ENCODE data around the gene RBSN. TPM values are rescaled to one million over a fixed set of nuclear protein-coding genes. Genes with fewer than 3 reads are reported as not detected.

The RBSN gene
- total RNA-seq, 6 experiments from 2014 or later, result 17.6 to 22.2 (median 19.3) TPM

DNA sequence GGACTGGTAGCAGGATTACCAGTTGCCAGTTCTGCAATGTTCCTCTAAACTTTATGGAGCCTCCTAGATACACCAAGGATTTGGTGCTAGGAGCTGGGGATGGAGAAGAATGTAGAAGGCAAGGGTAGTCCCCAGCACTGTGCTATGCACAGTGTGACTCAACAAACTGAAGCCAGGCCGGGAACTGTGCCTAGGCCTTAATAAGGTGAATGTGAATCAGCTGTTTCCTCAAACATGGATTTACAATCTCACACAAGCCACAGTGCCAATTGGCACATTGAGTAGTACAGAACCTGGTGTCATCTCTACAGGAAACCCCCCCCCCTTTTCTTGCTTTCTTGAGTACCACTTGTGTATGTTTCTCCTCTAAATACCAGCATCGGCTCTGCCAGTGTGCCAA, 66.3 kb downstream of the RBSN start:
- no peak for TF ChIP-seq CTCF (IDR thresholded peaks at IDR 0.05)
- Mint-ChIP-seq H3K9me3 (no peaks in the 10 kb centered on the region), H3K36me3 (ENCODE audit: low read depth) (peaks cover 11% of the 10 kb centered on the region; the same call in 1 of the 2 replicates), H3K27me3 (ENCODE audit: insufficient read depth) (no peaks in the 10 kb centered on the region; the same call in 1 of the 2 replicates), H3K4me1 (ENCODE audit: low read depth) (no peaks in the 10 kb centered on the region), H3K4me3 (no peak overlapping the region), H3K27ac (no peak overlapping the region)
- DNase-seq, result no peak

DNA sequence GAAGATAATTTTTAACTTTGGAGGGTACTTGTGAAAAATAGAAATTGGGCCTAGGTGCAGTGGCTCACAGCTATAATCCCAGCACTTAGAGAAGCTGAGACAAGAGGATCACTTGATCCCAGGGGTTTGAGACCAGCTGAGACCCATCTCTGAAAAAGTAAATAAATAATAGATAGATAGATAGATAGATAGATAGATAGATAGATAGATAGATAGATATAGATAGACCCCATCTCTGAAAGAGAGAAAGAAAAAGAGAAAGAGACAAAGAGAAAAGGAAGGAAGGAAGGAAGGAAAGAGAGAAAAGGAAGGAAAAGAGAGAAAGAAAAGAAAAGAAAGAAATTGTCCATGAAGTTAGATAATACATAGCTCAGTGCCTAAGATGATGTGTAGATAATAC, 69.3 kb downstream of the RBSN start:
- Mint-ChIP-seq H3K27ac (no peak overlapping the region), H3K27me3 (ENCODE audit: insufficient read depth) (no peaks in the 10 kb centered on the region; the same call in 1 of the 2 replicates), H3K4me3 (no peak overlapping the region), H3K36me3 (ENCODE audit: low read depth) (peaks cover 15% of the 10 kb centered on the region; the same call in 1 of the 2 replicates), H3K9me3 (no peaks in the 10 kb centered on the region), H3K4me1 (ENCODE audit: low read depth) (peaks cover 6% of the 10 kb centered on the region; the same call in 1 of the 2 replicates)
- no peak for DNase-seq
- no peak for TF ChIP-seq CTCF (IDR thresholded peaks at IDR 0.05)

- H3K4me3 Mint-ChIP-seq, result no peak overlapping the region
- no peak for TF ChIP-seq CTCF (IDR thresholded peaks at IDR 0.05)
- H3K27ac Mint-ChIP-seq, result no peak overlapping the region
- no peaks in the 10 kb centered on the region; the same call in 1 of the 2 replicates for H3K27me3 Mint-ChIP-seq (ENCODE audit: insufficient read depth)
- peaks cover 6% of the 10 kb centered on the region; the same call in 1 of the 2 replicates for H3K4me1 Mint-ChIP-seq (ENCODE audit: low read depth)
- no peaks in the 10 kb centered on the region for H3K9me3 Mint-ChIP-seq
- DNase-seq, result no peak
- H3K36me3 Mint-ChIP-seq (ENCODE audit: low read depth), result peaks cover 4% of the 10 kb centered on the region; the same call in 1 of the 2 replicates
Observed at GRCh38 chr3:15023719-15024118, 75.2 kb downstream of the RBSN start.

GRCh38 chr3:15023249-15023648, 75.7 kb downstream of the RBSN start:
- no peak for DNase-seq
- H3K27me3 Mint-ChIP-seq (ENCODE audit: insufficient read depth), result no peaks in the 10 kb centered on the region; the same call in 1 of the 2 replicates
- peaks cover 4% of the 10 kb centered on the region; the same call in 1 of the 2 replicates for H3K36me3 Mint-ChIP-seq (ENCODE audit: low read depth)
- H3K9me3 Mint-ChIP-seq, result no peaks in the 10 kb centered on the region
- H3K27ac Mint-ChIP-seq, result no peak overlapping the region
- no peak for TF ChIP-seq CTCF (IDR thresholded peaks at IDR 0.05)
- H3K4me1 Mint-ChIP-seq (ENCODE audit: low read depth), result peaks cover 6% of the 10 kb centered on the region; the same call in 1 of the 2 replicates
- no peak overlapping the region for H3K4me3 Mint-ChIP-seq

Other genes with a start within 250 kb of the RBSN start
- 10 to 100 TPM; 23.7 to 35.2 (median 28.6) TPM for gene NR2C2, start 151.6 kb downstream of the RBSN start, total RNA-seq (2021; fragmentation: NEBNext Ultra II Directional; extraction: Animal tissue kit (Norgen Biotek cat#: 25700))
- 10 to 100 TPM; 31.4 to 45.2 (median 33.4) TPM for gene MRPS25, start 33.8 kb downstream of the RBSN start, total RNA-seq (2021; fragmentation: NEBNext Ultra II Directional; extraction: Animal tissue kit (Norgen Biotek cat#: 25700))
- 10 to 100 TPM; 23.8 to 27.9 (median 26.4) TPM for gene CAPN7, start 107.1 kb upstream of the RBSN start, total RNA-seq (2021; fragmentation: NEBNext Ultra II Directional; extraction: Animal tissue kit (Norgen Biotek cat#: 25700))
- 10 to 100 TPM; 10.8 to 14.2 (median 11.9) TPM for gene SH3BP5, start 233.4 kb upstream of the RBSN start, total RNA-seq (2021; fragmentation: NEBNext Ultra II Directional; extraction: Animal tissue kit (Norgen Biotek cat#: 25700))

Data from HFFc6 (cell line).